ENCODE data around the gene KRT2. TPM values are rescaled to one million over a fixed set of nuclear protein-coding genes. Genes with fewer than 3 reads are reported as not detected.

The KRT2 gene
- total and polyA plus RNA-seq, 9 of the 15 experiments (the other 6 are each of a cell fraction or from before 2014, with no cell fraction given) = 0.03 to 0.69 (median 0.07) TPM; not detected in 2

- POLR2A ChIA-PET = interaction anchor here (1.1 to 1.4 kb wide), 2 partner anchors 9 to 12 kb away, joined by 4 to 5 read pairs; no protein-coding TSS in a partner anchor
- peak overlapping the region; percentile 44; the same call in 1 of the 2 replicates for H2AFZ ChIP-seq (ENCODE audit: low read depth, low read length)
- no peaks in the 10 kb centered on the region for H4K20me1 ChIP-seq (replicated peaks; ENCODE audit: control insufficient read depth, insufficient read depth, low read length)
- in situ Hi-C loops (cut with MboI) (no loop called here), intact Hi-C loops (cut with micrococcal nuclease) (no loop called here)
- no peaks in the 10 kb centered on the region for H3K9me3 ChIP-seq (replicated peaks; ENCODE audit: control insufficient read depth, insufficient read depth, low read depth, low read length)
- no peak for TF ChIP-seq CBFA2T2 (conservative IDR thresholded peaks at IDR 0.05)
- TF ChIP-seq KHSRP (IDR thresholded peaks at IDR 0.05) = no peak
- no peak for TF ChIP-seq GTF2F1 (IDR thresholded peaks at IDR 0.05; ENCODE audit: low read depth, low read length)
- TF ChIP-seq ZSCAN32 (CRISPR knock-in tag; IDR thresholded peaks at IDR 0.05) = no peak
- no peak for TF ChIP-seq NFRKB (IDR thresholded peaks at IDR 0.05; ENCODE audit: low read depth)
- TF ChIP-seq POU5F1 (IDR thresholded peaks at IDR 0.05; ENCODE audit: borderline replicate concordance, low read depth, low read length, partially characterized antibody) = no peak
- TF ChIP-seq ZNF384 (IDR thresholded peaks at IDR 0.05; ENCODE audit: low read depth, low read length) = no peak
- no peak for TF ChIP-seq ZNF717 (CRISPR knock-in tag; IDR thresholded peaks at IDR 0.05)
- no peak for TF ChIP-seq ZNF57 (CRISPR knock-in tag; IDR thresholded peaks at IDR 0.05)
- TF ChIP-seq OTX1 (CRISPR knock-in tag; IDR thresholded peaks at IDR 0.05) = no peak
- BruUV-seq (replicated peaks) = no TSS peak
- H3K27ac ChIP-seq (ENCODE audit: extremely low read depth, low read depth, low read length) = no peak overlapping the region
- no peak overlapping the region for H3K4me2 ChIP-seq (ENCODE audit: insufficient read depth, low read length)
- CTCF ChIA-PET (ENCODE audit: low intra/inter-chr PET ratio) = no interaction called here
- H3K27me3 ChIP-seq (ENCODE audit: control insufficient read depth in 2 of 2, insufficient read depth in 2 of 2, low read length in 2 of 2) = no peaks in the 10 kb centered on the region
- ATAC-seq (no peak), DNase-seq (ENCODE audit: extremely low read depth in 1 of 4, low spot score in 3 of 4) (no peak), FAIRE-seq (no peak)
- no peaks in the 10 kb centered on the region for H3K9me1 ChIP-seq (ENCODE audit: control insufficient read depth, insufficient read depth, low read length)
- no peaks in the 10 kb centered on the region for H3K36me3 ChIP-seq (ENCODE audit: control insufficient read depth, insufficient read depth, low read length)
- peaks cover 26 to 40% of the 10 kb centered on the region in 2 experiments for H3K4me1 ChIP-seq (replicated peaks in 1 of 2; ENCODE audit: control insufficient read depth in 2 of 2, insufficient read depth in 2 of 2, low read length in 2 of 2)
- no peak overlapping the region for H3K9ac ChIP-seq (ENCODE audit: insufficient read depth in 1 of 2, low read depth in 2 of 2, low read length in 2 of 2)
- H3K79me2 ChIP-seq (ENCODE audit: control insufficient read depth, insufficient read depth, low read length) = no peaks in the 10 kb centered on the region
- 36% methylated on average over 6 of the region's 6 CpGs for WGBS (ENCODE audit: insufficient coverage, low coverage, missing lambda C conversion rate)
- no peak overlapping the region for H3K4me3 ChIP-seq
Observed at GRCh38 chr12:52649066-52649465, 2.9 kb downstream of the KRT2 start.

Measured in K562 (cell line).